GM18870 (cell line): ENCODE measurements around the gene ALPG.

Experiments
- ATAC-seq: cut with Tn5 transposase; IDR thresholded peaks from one replicate; pipeline ENCODE4 v1.9.1; 2021; ENCODE audit warnings: moderate library complexity; ENCODE audit not compliant: unreplicated experiment

ALPG gene

DNA sequence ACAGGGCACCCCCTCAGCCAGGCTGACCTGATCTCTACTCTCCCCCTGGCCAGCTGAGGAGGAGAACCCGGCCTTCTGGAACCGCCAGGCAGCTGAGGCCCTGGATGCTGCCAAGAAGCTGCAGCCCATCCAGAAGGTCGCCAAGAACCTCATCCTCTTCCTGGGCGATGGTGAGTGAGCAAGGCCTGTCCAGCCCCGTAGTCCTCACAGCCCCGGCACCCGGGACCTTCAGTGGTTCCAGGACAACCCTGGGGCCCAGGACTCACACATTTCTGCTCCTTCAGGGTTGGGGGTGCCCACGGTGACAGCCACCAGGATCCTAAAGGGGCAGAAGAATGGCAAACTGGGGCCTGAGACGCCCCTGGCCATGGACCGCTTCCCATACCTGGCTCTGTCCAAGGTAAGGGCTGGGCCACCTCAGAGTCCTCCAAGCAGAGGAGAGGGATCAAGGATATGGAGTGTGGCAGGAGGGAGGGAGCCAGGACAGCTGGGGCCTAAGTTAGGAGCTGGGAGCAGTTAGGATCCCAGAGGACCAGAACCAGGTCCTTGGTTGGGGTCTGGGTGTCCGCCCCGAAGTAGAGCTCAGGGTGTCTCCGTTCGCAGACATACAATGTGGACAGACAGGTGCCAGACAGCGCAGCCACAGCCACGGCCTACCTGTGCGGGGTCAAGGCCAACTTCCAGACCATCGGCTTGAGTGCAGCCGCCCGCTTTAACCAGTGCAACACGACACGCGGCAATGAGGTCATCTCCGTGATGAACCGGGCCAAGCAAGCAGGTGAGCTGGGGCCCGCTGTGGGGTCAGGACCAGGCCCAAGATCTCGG lies 49.9 kb downstream of the ALPG start:
- ATAC-seq: no peak

DNA sequence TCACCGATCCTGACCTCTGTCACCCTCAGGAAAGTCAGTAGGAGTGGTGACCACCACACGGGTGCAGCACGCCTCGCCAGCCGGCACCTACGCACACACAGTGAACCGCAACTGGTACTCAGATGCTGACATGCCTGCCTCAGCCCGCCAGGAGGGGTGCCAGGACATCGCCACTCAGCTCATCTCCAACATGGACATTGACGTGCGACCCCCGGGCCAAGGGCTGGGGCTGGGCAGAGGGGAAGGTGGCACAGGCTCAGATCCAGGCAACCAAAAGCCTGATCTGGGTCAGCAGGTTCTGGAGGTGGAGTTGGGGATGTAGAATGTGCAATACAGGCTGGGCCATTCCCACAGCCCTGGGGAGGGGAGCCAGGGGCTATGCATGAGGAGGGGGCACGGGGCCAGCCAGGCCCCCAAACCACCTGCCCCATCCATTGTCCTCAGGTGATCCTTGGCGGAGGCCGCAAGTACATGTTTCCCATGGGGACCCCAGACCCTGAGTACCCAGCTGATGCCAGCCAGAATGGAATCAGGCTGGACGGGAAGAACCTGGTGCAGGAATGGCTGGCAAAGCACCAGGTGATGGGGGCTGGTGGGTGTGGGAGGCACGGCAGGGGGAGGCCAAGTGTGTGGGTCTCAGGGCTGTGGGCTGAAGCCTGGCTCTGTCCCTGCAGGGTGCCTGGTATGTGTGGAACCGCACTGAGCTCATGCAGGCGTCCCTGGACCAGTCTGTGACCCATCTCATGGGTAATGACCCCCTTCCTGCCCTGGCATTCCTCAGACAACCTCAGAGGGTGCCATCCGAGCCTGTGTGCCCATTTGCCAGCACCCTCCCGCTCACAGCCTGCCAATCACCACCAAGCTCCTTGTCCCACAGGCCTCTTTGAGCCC lies 50.7 kb downstream of the ALPG start:
- ATAC-seq: no peak

DNA sequence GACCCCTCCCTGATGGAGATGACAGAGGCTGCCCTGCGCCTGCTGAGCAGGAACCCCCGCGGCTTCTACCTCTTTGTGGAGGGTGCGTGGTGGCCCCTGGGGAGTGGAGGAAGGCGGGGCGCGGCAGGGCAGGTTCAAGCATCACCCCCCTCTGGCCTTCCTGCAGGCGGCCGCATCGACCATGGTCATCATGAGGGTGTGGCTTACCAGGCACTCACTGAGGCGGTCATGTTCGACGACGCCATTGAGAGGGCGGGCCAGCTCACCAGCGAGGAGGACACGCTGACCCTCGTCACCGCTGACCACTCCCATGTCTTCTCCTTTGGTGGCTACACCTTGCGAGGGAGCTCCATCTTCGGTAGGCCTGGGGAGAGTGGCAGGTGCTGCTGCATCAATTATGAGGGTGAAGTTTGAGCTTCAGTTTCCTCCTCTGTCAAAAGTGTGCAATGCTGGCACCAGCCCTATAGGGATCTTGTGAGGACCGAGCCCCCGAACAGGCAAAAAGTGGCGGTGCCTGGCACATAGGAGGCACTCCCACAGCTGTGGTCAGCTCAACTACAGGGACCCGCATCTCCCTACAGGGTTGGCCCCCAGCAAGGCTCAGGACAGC lies 51.5 kb downstream of the ALPG start:
- ATAC-seq: no peak

DNA sequence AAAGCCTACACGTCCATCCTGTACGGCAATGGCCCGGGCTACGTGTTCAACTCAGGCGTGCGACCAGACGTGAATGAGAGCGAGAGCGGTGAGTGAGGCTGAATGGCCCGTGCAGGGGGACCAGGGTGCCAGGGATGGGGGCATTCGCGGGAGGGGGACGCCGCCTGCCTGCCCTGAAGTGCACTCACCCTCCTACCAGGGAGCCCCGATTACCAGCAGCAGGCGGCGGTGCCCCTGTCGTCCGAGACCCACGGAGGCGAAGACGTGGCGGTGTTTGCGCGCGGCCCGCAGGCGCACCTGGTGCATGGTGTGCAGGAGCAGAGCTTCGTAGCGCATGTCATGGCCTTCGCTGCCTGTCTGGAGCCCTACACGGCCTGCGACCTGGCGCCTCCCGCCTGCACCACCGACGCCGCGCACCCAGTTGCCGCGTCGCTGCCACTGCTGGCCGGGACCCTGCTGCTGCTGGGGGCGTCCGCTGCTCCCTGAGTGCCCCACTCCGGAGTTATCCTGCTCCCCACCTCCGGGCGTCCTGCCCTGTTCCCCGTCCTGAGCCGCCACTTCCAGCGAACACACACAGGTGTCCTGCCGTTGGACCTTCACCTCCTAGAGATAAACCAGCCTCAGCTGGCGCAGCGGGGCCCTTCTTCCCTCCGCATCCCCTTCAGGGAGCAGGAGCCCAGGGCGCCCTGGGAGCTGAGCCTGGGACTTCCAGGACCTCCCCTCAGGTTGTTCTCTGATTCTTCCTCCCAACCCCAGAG lies 52.2 kb downstream of the ALPG start:
- ATAC-seq: no peak

DNA sequence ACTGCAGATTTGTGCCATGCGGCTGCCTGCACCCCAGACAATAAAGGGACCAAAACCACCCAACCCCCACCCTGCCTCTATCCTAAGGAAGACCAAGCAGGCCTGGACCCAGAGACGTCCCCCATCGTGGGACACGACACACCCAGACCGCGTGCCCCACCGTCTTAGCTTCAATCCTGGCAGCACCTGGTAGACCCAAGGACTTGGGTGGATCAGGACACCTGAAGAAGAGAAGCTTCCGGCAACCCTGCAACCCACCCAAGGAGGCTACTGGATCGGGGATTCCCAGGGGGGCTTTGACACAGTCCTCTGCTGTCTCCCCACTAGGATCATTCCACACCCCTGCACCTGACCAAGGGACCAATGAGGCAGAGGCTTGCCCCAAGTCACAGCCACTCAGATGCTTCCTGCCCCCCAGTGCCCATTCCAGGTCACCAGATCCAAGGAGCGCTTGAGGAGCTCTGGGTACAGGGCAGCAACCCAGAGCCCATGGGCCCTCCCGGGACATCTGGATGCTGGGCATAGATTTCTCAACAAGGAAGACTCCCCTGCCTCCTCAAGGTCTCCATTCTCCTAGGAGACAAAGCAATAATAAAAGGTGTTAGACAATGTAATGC lies 52.9 kb downstream of the ALPG start:
- ATAC-seq: no peak

DNA sequence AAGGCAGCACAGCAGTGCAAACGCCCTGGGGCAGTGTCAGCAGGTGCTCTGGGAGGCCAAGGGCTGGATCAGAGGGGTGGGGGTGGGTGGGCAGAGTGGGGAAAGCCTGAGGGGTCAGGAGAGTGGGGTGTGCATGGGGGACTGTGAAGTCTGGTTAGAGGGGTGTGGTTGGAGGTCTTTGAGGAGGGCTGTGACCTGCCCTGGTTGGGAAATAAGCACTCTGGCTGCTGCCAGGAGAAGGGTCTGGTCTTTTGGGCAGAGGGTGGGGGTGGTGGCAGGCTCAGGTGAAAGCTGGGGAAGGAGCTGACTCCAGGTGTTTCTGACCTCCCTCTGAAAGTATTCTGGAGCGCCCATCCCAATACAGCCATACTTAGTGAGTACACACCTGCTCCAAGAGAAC lies 53.5 kb downstream of the ALPG start:
- no peak for ATAC-seq
